Amniotic stem cell (primary cell): ENCODE measurements around the gene KCNK10.

ENCODE experiments used
- DNase-seq: peaks from one replicate; lab custom pipeline; 2025; lab: John Stamatoyannopoulos, UW

The KCNK10 gene

DNA sequence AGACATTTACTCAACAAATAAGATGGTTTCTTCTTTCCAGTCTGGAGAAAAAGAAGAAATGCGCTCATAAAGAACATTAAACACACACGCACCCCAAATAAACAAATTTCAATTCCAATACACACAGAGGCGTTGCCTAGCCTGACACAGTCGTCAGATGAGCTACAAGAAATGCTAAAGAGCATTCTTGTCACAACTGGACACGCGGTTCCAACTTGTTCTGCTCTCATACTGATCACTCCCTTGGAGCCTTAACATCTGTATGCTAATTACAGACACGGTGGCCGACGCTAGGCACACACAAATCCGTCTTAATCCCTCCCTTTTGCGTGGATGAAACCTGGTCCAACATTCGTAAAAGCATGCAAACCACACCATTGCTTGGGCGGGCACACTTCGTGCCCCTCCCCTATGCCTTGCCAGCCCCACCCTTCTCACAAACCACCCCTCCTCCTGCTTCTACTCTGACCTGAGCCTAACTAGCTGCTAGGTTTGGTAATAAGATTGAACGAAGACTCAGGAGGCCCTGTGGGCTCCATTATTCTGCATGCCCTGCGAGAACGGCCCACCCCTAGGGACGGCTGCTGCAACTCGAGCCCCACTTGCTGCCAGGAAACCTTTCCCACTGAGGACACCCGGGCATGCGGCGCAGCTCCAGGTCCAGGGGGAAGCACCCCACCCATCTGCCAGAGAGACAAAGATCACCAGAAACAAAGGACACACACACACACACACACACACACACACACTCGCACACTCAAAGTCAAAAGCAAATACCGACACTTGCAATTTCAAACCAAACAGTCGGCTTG lies 1.2 kb downstream of the KCNK10 start:
- no peak for DNase-seq

DNA sequence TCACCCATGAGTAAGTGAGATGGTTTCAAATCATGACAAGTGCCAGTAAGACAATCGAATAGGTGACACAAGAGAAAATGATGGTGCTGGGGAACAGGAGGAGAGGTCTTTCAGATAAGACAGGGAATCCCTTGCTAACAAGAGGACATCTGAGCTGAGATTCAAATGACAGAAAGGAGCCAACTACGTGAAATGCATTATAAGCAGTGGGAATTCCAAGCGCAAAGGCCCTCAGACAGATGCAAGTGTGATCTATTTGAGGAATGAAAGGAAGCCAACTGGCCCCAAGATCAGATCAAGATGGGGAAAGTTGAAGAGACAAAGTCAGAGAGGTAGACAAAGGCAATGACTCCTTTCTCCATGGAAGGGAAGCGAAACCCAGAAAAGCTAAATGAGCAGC lies 4.7 kb downstream of the KCNK10 start:
- no peak for DNase-seq

DNA sequence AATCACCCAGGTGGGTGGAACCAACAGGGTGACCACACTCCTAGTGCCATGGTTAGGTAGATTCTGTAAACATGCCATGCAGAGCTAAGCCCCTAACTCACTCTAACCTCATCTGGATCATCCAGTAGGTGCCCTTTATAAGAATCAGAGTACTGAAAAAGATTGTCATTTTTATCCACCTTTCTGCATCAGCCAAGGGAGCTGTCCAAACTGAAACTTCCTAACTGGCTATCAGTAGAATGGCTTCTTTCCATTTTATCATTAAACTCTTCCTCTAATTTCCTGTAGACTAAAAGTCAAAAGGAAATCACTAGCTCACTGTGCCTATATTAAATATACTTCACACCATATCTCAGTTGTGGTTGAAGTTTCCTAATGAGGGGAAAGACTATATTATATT lies 6.5 kb downstream of the KCNK10 start:
- DNase-seq: no peak

DNA sequence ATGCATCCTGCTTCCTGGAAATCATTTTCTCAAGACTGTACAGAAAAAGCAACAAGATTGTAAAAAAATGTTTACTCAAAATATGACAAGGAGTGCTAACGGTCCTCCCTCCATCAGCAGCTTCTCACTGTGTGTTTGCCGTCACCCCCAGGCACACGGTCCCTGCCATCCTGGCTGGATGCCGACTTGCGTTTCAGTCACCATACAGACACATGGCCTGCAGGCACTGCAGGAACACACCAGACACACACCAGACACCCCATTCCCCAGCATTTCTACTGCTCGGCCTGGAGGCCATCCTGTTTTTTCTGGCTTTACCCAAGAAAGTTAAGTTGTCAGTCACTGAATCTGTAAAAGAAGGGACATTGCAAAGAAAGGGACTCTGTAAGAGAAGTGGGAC lies 10.8 kb downstream of the KCNK10 start:
- no peak for DNase-seq

DNA sequence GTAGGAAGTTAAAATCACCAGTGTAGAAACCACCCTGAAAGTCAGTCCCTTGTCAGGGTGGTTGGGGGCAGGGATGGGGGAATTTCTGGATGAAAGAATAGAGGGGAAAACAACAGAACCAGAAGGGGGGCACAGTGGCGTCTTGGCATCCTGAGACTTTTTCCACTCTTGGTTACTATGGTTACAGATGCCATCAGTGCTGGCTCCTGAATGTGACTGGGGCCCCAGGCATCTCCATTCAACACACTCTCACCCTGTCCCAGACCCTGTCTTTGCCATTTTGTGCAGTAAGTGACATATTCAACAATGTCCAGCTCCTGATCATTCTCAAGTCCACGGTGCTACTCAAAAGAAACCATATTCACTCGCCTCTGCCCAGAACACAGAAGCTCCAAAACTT lies 11.3 kb downstream of the KCNK10 start:
- no peak for DNase-seq

DNA sequence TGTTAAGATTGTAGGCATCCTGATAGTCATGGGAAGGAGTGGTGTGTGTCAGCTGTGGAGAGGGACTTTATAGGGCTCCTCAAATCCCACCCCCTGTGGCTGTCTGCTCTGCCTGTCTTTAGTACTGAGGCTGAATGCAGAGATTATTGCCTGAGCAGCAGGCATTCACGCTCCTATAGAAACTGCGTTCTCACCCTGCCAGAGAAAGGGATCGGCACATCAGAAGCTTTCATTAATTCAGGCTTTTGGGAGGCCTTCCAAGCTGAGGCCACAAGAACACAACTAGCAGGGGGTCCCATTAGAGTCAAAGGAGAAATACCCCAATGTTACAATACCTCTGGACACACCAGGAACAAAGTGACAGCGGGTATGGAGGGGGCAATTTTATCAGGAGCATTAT lies 12.6 kb downstream of the KCNK10 start:
- no peak for DNase-seq

DNA sequence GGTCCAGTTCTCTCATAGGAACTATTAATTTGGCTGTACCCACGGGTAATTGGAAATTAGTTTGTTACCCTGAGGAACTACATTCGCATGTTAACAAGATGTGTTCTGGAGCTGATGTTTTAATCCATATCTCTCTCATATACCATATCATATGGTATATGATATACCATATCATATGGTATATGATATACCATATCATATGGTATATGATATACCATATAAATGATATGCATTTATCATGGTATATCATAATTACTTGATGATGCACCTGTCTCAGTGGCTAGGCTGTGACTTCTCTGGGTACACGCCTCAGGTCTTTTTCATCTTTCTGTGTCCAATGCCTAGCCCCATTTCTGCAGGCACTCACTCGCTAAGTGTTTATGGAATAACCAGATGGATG lies 13.0 kb downstream of the KCNK10 start:
- DNase-seq: no peak

DNA sequence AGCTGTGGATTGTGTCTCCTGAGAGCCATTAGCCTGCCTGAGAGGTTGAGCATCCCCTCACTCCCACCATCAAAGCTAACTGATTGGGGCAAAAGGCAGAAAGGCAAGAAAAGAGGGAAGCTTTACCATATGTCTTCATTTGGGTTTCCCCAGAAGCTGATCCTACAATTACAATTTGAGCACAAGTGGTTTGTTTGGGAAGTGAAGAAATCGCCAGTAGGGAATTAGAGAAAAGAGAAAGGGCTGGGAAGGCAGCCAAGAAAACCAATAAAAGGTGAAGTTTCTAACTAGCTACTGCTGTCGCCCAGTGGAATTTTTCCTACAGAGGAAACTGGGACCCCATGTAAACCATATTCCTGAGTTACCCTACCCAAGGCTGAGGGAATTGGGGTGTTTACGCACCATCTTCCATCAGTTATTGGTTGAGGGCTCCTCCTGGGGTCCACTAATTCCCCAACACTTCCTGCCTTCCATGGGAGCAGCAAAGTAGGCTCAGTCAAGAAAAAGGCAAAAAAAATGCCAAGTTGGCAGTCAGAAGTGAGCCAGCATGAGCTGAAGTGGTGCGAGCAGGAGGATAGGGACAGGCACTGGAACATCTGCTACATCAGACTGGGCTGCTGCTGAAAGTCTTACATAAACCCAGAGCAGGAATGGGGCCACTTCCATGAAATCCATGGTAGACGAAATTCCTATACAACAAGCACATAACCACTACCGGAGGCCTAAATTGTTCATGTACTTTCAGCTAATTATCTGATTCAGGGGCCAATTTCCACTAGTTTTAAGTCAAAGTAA lies 17.3 kb downstream of the KCNK10 start:
- no peak for DNase-seq

DNA sequence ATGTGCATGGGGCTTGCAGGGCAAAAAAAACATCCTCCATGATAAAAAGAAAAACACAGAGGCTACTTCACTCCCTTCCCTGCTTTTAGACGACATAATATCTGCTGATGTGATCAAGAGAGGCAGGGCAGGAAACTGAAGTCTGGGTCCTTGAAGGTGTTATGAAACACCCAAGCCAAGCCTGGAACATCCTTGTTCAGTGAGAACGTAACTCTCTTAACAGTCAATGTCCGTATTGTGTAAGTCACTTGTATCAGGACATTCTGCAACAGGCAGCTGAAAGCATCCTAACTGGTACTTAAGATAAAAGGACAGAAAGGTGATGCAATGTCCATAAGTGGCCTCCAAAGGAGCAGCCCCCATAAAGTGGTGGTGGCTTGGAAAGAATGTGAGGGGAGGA lies 20.0 kb downstream of the KCNK10 start:
- no peak for DNase-seq

DNA sequence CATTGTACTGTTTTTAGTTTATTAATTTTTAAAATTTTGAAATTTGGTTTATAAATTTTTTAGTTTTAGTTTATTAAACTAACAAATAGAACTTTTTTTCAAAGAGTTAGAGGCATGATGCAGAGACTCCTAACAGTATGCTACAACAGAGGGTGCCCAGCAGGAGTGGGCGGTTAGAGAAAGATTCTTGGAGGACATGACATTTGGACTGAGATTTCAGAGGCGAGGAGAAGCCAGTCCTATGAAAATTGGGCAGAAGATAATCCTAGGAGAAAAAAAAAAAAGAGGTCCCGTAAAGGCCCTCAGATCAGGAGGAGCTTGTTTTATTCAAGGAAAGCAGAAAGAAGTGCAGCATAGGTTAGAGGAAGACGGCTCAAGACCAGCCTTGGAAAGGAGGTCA lies 21.7 kb downstream of the KCNK10 start:
- DNase-seq: no peak

DNA sequence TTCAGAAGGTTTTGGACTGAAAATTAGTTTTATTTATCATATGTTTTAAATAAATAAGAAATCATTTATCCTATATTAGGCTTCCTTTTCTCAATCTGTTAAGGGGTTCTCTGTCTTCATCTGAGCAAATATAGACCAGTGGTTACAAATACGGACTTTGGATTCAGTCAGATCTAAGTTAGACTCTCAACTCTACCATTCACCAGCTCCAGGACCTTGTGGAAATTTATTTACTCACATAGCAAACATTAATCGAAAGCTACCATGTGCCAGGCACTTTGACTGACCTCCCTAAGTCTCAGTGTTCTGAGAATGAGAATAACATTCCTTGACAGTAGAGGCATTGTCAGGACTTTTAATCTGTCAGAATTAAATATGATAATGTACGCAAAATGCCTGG lies 22.3 kb downstream of the KCNK10 start:
- no peak for DNase-seq

DNA sequence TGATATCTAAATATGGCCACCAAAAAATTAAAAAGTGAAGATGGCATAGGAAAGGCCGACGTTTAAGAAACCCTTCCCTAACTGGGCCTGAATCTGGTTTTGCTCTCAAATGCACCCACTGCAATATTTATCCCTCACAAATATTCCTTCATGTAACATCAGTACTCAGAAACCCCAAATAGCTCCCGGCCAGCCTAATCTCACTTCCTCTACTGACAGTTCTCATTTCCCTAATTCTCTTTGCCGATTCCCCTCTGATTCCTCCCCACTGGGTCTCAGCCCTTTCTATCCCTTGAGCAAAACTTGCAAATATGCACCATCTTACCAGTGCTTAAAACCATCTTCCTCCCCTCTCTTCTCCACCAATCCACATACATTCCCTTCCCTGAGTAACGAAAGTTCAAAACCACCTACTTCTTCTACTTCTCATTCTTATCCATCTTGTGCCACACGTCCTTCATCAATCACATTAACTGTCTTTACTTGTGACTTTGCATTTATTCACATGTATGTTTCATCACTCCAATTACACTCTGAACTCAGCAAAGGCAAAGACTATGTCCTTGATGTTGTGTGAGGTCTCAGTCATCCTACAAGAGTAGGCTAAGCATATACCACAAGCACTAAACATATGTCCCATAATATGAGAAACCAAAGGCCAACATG lies 23.1 kb downstream of the KCNK10 start:
- no peak for DNase-seq

DNA sequence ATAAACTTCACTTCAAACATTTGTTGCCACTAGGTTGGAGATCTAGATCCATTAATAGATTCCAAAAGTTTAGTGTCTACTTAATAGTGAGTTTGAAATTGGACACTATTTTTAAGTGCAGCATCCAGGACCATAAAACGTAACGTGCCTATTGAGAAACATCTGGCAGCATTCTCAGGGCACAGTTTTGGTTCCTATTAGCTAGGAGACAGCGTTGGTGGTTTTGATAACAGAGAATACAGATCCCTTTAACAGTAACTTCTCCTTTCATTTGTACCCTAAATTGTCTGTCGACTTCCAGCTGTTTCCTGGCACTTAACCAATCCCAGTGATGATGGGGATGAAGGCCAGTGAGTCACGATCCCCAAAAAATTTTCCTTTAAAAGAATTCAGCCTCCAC lies 25.8 kb downstream of the KCNK10 start:
- DNase-seq: no peak

DNA sequence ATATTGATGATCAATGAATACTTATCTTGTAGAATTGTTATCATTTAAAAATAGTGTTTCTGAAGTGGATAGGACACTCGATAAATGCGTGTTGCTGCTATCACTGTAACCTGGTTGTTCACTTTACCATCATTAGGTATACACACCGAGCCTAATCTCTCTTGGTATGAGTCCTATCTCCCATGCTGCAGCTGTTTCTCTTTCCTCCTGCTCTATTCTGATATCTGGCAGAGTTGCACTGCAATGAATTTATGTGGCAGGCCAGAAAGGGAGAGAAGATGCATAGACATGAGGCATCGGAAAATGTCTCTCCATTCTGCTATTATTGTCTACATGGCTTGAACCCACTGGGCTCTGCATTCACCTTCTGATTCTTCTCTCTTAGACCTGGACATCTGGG lies 26.7 kb downstream of the KCNK10 start:
- no peak for DNase-seq

DNA sequence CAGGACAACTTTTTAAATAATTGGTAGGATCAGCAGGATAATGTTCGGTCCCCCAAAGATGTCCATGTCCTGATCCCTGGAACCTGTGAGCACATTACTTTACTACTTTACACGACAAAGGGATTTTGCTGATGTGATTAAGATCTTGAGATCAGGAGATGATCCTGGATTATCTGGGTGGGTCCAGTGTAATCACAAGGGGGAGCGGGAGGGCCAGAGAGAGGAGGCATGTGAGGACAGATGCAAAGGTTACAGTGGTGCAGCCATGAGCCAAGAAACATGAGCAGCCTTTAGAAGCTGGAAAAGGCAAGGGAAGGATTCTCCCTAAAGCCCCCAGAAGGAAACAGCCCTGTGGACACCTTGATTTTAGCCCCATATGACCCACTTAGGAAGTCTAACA lies 33.1 kb downstream of the KCNK10 start:
- no peak for DNase-seq

DNA sequence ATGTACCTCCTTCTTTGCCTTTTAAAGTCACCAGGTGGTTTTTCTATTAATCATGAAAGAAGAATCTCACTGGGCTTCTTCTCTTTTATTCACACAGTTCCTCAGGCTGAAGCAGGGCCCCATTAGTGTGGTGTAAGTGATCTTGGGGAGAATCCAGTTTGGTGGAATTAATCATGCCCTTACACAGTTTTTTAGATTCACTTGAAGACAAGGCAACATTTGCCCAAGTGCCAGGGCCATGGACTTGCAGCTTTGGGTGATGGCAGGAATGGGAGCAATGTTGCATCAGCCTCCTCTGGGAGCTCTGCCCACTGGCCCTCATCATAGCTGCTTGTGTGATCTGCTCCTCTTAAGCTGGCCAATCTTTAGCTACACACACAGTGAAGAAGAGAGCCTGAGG lies 33.8 kb downstream of the KCNK10 start:
- no peak for DNase-seq

DNA sequence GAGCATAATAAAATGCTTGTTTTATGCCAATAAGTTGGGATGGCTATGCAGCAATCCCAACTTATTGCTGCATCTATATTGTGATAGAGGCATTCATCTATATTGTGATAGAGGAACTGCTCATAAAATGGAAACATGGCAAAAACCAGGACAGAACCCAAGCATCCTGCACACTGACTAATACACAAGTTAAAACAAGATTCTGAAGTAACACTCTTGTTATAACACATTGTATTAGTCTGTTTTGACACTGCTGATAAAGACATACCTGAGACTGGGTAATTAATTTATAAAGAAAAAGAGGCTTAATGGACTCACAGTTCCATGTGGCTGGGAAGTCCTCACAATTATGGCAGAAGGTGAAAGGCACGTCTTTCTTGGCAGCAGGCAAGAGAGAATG lies 36.8 kb downstream of the KCNK10 start:
- DNase-seq: no peak

DNA sequence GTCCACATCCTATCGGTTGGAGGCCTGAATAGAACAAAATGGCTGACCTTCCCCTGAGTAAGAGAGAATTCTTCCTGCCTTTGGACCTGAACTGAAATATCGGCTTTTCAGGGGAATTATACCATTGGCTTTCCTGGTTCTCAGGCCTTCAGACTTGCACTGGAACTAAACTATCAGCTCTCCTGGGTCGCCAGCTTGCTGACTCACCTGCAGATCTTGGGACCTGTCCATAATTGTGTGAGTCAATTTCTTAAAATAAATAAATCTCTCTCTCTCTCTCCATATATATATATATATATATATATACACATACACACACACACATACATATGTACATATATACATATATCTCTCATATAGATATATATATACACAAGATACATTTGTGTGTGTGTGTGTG lies 41.6 kb downstream of the KCNK10 start:
- DNase-seq: no peak

DNA sequence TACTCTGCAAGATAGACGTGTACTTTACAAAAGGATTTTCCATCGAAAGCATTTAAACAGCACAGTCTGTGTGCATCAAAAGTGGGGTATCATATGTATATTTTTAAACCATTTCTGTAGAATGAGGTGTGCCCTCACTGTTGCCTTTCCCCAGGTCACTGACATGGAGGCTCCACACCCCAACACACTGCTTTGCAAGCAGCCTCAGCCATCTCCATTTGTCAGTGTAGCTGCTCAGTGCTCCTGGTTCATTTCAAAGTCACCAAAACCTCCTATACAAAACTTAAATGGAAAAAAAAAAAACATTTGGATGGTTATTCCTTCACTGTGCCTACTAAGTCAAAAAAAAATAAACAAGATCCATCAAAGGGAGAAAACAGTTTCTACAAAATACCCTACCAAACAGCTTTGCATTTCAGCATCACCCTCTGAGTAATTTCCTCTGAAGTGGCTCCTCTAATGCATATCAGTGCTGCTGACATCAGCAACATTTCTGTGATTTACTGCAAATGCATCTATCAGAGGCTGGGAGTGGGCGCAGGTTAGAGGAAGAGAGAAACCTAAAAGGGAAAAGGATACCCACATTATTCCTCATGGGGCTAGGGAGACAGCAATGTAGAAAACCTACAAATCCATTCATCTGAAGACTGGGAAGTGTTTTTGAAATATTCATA lies 46.0 kb downstream of the KCNK10 start:
- no peak for DNase-seq

DNA sequence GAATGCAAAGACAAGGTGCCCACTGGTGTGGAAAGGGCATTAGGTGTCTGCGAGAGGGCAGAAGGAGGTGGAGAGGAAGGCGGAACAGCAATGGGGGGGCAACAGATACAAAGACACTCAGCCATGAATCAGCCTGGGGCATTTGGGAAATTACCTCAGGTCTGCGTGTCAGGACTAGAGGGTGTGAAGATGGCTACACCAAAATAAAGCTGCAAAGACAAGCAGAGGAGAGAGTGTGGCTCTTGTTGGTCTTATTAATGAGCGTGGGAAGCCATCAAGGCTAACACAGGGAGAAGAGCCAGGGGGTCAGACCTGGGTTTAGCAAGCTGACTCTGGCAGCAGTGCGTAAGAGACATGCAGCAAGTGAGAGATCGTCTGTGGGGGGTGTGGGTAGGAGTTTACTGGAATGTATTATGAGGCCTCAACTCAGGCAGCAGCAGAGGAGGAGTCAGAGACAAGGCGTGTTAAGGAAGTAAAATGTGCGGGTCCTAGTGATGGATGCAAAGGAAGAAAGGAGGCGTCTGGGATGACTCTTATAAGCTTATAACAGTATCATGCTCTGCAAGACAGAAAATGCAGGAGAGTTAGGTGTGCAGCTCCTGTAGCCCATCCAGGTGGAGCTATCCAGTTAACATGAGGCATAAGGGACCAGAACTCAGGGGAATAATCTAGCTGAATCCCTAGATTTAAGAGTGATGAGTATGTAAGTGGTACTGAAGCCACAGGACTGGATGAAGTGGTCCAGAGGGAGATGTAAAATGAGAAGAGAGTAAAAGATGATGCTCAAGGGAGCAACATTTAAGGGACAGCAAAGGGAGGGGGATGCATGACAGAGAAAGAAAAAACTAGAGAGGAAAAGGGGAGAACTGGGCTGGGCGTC lies 50.4 kb downstream of the KCNK10 start:
- DNase-seq: no peak

DNA sequence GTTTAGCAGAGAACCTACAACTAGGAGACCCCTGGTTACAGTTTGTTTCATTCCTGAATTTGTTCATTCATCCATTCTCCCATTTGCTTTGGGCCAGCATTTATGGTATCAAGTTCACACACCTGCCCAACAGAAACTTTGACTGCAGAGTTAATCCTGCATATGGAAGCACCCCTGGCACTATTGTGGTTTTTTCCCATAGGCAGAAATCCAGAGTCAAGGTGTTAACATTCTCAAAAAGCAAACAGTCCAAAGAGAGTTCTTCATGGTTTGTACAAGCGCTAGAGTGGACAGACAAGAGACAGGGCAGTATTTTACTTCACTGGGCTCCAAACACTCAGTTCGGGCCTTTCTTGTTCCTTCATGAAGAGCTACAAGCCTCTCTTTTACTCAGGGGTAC lies 51.9 kb downstream of the KCNK10 start:
- DNase-seq: no peak

DNA sequence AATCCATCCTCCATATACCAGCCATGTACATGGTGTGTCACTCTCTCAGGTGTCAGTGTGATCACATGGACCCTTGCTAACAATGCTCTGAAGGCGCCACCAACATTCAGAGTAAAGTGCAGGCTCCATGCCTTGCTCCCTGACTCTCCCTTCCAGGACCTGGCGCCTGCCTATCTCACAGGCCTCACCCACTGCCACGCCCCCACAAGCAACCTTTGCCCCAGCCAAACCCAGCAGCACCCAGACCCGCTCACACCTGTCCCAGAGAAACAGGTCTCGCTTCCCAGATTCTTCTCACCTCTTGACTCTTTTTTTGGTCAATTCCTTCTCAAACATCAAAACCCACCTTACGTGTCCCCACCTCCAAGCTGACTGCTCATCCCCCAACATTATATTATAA lies 52.3 kb downstream of the KCNK10 start:
- no peak for DNase-seq
